ENCODE data around the gene ODC1. TPM values are rescaled to one million over a fixed set of nuclear protein-coding genes. Genes with fewer than 3 reads are reported as not detected.

Gene ODC1
- total and polyA plus RNA-seq, 2 donors (not counting 3 experiments of a cell fraction or from before 2014, with no cell fraction given): 109 to 132 TPM

DNA sequence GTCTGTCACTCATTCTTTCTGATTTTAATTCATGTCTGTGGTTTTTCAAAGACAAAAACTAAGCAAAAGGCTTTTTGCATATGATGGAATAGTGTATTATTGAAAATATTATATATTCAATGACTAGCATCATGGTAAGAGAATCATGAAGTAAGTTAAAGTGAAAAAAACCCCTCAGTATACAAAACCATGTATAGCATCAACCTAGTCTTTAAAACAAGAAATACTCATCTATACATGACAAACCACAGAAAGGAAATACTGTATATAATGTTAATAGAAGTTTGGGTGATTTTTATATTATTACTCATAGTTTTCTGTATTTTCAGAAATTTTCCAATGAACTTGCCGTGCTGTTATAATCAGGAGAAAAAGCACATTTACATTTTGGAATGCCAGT is 38.0 kb upstream of the ODC1 start:
- DNase-seq (ENCODE audit: low read depth, low spot score) (no peak), FAIRE-seq (no peak)
- H3K4me1 ChIP-seq (ENCODE audit: control insufficient read depth, extremely low read depth, insufficient read depth, low read length): no peaks in the 10 kb centered on the region
- BruUV-seq (replicated peaks): no TSS peak
- H3K79me2 ChIP-seq (ENCODE audit: control insufficient read depth, insufficient read depth, low read length): no peaks in the 10 kb centered on the region
- intact Hi-C loops (cut with micrococcal nuclease): no loop called here
- H3K9me3 ChIP-seq (replicated peaks; ENCODE audit: control insufficient read depth, insufficient read depth, low read length): no peaks in the 10 kb centered on the region
- H3K4me3 ChIP-seq (replicated peaks in 1 of 3; ENCODE audit: insufficient read depth in 1 of 3, low read depth in 1 of 3, low read length in 3 of 3): no peak overlapping the region
- TF ChIP-seq CTCF (IDR thresholded peaks at IDR 0.05; ENCODE audit: extremely low read depth in 1 of 2, insufficient read depth in 1 of 2, low read depth in 1 of 2, low read length in 2 of 2) (no peak), GATA2 (IDR thresholded peaks at IDR 0.05; ENCODE audit: insufficient read depth, insufficient read length, low read depth, low read length) (no peak), JUN (IDR thresholded peaks at IDR 0.05; ENCODE audit: borderline replicate concordance, insufficient read depth, insufficient read length, low read depth) (no peak), FOS (IDR thresholded peaks at IDR 0.05; ENCODE audit: borderline replicate concordance, insufficient read depth, low read length) (no peak), POLR2AphosphoS5 (IDR thresholded peaks at IDR 0.05; ENCODE audit: insufficient read depth, low read depth, low read length) (no peak), EZH2 (IDR thresholded peaks at IDR 0.05; ENCODE audit: borderline replicate concordance, low read depth, low read length, severe bottlenecking) (no peak), MYC (IDR thresholded peaks at IDR 0.05; ENCODE audit: low read depth, low read length) (no peak), POLR2A (IDR thresholded peaks at IDR 0.05; ENCODE audit: low read depth, low read length) (no peak)
- TF ChIP-seq, protein P1, sequence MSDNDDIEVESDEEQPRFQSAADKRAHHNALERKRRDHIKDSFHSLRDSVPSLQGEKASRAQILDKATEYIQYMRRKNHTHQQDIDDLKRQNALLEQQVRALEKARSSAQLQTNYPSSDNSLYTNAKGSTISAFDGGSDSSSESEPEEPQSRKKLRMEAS (IDR thresholded peaks at IDR 0.05; ENCODE audit: insufficient read depth, insufficient read length): no peak
- H3K9me1 ChIP-seq (replicated peaks; ENCODE audit: control insufficient read depth, extremely low read depth, insufficient read depth, low read length): no peaks in the 10 kb centered on the region
- H2AFZ ChIP-seq (ENCODE audit: low read depth, low read length): no peak overlapping the region
- H3K36me3 ChIP-seq (ENCODE audit: control insufficient read depth in 2 of 2, extremely low read depth in 1 of 2, insufficient read depth in 2 of 2, low read length in 2 of 2): no peaks in the 10 kb centered on the region
- peaks cover 6 to 19% of the 10 kb centered on the region in 2 experiments for H3K27me3 ChIP-seq (ENCODE audit: control insufficient read depth in 2 of 2, insufficient read depth in 2 of 2, low read length in 2 of 2)
- H3K27ac ChIP-seq (ENCODE audit: insufficient read depth, low read depth, low read length): no peak overlapping the region
- H3K9ac ChIP-seq (replicated peaks; ENCODE audit: extremely low read depth, insufficient read depth, low read length): no peak overlapping the region
- no peaks in the 10 kb centered on the region for H4K20me1 ChIP-seq (replicated peaks; ENCODE audit: control insufficient read depth, extremely low read depth, insufficient read depth, low read length)
- ChIA-PET CTCF (no interaction called here), POLR2A (no interaction called here)
- dilution Hi-C loops (cut with MboI; ENCODE audit: extremely low pct_ligation_motif_present, low sequenced_read_pairs): no loop called here
- H3K4me2 ChIP-seq (ENCODE audit: insufficient read depth, low read length): no peak overlapping the region
